HG03045 (cell line): ENCODE data around the gene TUT1.
"Not testable (repeated sequence)": the region's sequence is repeated elsewhere in the genome, so short reads cannot be mapped to it uniquely, and the experiment has no call there.

Experiments
- ATAC-seq: cut with Tn5 transposase; IDR thresholded peaks from one replicate; pipeline ENCODE4 v1.9.1; 2021; ENCODE audit warnings: mild to moderate bottlenecking, moderate library complexity; ENCODE audit not compliant: unreplicated experiment

TUT1 gene

DNA sequence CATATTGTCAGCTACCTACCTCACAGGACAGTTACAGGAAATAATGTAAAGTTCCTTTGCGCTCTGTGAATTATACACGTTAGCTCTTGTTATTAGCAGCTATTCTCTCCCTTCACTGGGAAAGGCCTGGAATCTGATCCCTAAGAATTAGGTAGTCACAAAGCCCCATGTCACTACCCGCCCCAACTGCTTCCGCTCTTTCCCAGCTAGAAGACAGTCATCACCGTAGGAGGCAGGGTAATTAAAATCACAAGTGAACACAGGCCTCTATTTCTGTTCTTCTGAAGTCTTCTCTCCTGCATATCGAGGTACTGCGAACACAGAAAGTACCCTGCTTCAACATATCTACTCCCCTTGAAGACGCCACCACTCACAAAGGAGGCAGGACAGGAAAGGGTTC, 32.1 kb downstream of the TUT1 start:
- no peak for ATAC-seq

DNA sequence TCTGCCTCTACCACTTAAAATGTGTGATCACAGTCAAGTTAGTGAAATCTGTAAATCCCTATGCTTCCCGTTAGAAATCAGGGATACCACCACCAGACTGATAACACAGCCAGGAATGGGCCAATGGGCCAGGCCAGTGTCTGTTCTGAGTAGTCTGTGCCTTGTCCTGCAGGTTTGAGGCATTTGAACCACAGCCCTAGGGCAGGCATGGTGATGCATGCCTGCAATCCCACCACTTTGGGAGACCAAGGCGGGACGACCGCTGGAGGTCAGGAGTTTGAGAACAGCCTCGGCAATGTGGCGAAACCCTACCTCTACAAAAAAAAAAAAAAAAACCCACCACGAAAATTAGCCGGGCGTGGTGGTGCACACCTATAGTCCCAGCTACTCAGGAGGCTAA, 32.7 kb downstream of the TUT1 start:
- no peak for ATAC-seq

DNA sequence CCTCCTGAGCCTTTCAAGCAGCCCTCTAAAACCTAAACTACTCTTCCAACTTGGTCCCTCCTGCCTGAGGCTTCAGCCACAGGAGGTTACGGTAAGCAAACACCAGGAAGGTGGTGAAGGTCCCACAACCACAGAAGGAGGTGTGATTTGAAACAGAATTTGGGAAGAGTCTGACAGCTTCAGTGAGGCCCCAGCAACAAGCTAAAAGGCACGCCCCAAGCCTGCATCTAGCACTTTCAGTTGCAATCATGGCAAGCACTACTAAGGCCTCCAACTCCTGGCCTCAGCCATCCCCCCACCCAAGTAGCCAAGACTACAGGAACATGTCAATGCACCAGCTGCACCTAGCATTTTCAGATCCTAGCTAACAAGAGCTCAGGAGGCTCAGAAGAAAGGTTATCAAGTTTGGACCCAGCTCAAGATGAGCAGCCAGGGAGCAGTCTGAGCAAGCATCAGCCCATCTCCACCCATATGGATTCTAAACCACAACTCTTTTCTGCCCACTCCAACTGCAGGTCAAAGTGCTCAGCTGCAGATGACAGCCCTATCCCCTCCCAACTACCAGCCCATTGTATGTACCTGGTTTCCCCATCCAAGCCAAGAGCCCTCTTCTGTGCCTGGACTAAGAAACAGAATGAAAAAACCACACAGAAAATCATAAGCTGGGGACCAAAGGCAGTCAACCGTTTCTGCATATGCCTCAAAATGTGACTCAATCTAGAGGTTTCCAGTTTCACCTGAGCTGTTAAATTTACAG, 34.3 kb downstream of the TUT1 start:
- no peak for ATAC-seq

DNA sequence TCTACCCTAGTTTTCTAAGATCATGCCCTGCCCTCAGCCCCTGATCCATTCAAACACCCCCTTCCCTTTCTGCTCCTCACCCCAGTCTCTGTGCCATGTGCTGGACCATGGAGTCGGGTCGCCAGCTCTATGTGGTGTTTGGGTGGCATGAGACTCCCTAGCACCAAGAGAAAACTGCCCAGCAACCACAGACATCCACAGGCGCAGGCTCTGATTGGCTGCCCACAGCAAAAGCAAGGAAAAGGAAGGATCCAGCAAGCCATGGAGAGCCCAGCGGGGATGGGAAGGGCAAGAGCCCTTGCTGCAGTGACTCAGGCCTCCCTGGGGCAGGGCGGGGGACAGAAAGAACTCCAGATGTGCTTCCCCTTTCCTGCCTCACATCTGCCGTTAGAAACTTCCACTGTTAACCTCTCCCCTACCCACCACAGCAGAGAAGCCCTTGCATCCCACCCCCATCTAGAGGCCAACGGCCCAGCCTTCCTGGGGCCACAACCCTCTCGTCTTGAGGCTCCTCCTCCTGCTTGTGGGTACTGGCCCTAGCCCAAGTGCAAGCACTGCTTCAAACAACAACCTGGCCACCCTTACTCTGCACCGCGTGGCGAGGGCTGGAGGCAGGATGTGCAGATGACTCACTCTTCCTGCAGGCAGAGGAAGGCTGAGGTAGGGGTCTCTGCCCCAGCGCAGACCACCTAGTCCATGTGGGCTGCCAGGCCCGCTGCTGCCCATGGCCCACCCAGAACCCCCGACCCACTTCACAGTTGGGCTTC, 35.0 kb downstream of the TUT1 start:
- ATAC-seq = no peak

DNA sequence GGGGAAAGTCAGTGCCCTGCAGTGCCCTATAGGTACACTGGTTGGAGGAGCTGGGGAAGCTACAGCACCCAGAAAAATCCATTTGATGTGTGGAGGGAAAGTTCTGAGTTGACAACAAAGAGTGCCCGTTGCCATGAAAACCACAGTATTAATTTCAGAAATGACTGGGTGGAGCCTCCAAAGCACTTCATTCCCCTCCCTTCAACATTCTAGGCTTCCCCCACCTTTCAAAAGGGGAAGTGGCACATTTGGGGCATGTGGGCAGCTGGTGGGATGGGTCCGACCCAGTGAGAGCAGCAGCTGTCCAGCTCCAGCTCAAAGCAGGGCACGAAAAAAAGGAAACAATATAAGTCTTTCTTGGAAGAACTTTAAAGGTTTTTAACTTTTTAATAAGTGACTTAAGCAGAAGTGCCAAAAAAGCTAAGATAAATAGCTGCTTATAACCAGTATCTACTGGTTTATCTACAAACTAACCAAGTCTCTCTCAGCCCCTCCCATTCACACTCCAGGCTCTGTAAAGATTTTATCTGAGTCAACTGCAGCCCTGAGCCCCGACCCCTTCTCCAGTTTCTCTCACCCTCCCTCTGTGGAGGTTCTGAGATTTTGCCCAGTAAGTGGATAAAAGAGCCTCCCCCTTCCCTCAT, 35.7 kb downstream of the TUT1 start:
- peak; percentile 37 for ATAC-seq

DNA sequence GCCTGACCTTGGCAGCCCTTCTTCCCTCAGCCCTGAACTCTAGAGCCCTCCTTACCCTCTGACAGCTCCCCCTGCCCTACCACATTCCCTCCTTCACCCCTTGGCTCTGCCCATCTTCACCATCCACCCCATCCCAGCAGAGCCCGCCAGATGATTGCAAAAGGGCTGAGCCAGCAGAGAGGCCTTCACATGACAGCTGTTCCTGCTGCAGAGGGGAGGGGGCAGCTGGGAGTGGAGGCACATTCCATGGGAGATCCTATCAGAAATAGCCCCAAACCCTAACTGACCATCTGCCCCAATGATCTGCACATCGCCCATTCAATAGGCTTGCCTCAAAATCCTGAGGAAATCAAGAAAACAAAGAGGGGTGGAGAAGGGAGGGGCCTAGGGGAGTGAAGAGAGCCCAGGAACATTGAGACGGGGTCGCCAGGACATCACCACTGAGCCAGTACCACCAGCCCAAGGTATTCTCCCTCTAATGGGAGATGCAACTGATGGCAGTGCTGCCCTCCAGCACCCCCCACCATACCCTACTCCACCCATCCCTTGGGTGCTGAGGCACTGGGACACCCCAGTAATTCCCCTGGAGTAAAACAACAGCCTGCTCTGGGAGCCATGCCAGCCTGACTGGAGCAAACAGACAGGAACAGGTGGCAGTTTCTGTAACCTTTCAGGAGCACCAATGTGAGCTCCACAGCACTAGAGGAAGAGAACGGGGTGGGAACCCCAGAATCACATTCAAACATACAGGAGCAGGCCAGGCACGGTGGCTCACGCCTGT, 36.7 kb downstream of the TUT1 start:
- ATAC-seq = no peak

DNA sequence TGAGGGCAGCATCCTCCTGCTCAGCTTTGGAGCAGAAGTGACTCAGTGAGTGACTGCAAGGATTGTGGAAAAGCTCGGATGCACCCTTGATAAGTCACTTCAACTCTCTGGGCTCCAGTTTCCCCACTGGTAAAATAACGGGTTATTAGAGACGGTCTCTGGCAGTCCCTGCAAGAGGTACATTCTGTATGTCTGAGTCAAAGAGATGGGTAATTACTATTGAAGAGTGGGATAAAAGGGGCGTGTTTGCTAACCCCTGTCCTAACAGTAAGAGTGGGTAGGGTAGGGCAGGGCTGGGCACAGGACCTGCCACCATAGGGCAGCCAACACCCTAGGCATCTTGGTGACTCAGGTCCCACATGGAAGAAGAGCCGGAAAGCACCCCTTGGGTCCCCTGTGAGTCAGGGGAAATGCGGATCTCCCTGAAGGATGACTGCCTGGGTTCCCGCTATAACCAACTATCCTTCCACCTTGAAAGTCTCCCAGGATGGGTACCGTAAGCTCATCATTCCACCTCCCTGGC, 37.4 kb downstream of the TUT1 start:
- ATAC-seq = no peak

DNA sequence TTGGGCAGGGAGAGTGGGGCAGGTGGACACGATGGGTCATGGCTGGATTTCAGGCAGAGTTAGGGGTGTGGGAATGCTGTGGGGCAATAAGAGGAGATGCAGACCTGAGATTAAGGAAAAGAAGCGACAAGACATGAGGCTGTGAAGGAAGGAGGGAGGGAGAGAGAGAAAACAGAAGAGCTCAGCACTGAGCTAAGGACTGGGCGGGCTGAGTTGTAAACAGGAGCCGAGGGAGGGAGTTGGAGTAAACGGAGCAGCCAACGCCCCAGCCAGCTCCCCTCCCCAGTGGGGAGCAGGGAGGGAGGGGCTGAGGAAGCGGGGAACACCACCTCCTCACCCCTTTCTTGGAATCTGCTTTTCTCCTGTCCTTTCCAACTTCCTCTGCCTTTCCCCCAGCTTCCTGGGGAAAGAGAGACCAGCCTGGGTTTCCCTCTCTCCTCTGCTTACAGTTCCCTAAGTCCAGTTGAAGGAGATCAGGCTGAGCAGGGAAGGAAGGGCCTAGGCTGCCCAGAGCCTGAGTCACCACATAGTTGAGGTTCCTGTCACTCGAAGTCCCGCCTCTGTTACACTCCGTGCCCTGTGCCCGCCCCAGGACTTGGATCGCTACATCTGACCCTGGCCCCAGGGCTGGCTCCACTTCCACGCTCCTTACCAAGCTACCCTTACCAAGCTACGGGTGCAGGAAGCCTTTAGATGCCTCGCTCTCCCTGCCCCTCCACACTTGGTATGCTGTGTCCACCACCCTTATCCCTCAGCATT, 38.1 kb downstream of the TUT1 start:
- no peak for ATAC-seq

DNA sequence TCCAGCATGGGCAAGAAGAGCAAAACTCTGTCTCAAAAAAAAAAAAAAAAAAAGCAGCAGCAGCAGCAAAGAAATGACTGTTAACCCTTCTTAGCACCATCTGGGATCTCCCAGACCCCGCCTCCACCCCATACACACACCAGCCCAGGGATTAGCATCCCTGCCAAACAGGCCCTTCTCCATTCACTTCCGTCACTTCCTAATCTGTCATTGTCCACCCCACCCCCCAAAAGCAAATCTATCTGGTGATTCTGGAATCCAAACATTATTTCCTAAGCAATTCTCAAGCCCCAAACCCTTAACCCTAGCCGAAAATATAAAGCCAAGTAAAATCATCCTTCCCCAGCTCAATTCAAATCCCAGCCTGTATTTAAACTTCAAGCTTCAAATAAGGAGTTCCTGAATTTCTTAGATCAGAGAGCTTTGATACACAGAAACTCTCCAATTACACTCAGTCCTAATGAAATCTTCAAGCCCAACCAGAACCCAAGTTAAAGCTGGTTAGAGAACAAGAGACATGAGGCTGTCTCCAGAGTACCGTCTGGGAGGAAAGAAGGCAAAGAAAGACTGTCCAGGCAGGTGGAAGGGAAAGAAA, 38.7 kb downstream of the TUT1 start:
- ATAC-seq = no peak

DNA sequence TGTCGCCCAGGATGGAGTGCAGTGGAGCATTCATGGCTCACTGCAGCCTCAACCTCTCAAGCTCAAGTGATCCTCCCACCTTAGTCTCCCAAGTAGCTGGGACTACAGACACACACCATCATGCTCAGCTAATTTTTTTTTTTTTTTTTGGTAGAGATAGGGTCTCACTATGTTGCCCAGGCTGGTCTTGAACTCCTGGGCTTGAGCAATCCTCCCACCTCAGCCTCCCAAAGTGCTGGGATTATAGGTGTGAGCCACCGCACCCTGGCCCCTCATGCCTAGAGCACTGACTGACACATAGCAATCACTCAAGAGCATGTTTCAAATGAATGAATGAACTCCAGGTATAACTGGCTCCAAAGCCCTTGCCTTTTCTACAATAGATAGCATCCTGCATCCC, 40.8 kb downstream of the TUT1 start:
- not testable (repeated sequence) for ATAC-seq

DNA sequence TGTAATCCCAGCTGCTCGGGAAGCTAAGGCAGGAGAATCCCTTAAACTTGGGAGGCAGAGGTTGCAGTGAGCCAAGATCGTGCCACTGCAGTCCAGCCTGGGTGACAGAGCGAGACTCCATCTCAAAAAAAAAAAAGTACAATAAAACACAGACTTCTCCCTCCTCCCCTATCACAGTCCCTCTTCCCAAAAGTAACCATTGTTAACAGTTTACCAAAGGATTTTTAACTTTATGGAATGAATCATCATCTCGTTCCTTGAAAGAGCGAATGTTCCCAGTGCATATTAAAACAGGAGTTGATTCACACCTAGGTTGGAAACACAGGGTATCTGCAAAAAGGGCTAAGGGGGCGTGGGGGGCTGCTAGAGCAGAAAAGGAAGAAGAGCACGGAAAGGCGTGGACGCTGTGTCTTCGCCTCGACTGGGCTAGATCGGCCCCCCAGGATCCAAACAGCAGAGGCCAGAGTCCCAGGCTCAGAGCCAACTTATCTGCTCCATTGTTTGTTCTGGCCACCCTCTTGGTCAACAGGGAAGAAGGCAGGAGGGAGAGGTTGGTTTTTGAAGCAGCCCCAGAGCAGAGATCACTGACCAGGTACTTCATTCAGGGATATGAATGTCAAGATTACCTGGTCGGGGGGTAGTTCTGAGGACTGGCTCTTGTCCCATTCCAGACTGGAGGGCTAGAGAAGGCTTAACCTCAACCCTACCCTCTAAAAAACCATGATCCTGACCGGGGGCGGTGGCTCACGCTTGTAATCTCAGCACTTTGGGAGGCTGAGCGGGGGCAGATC, 42.6 kb downstream of the TUT1 start:
- no peak for ATAC-seq

DNA sequence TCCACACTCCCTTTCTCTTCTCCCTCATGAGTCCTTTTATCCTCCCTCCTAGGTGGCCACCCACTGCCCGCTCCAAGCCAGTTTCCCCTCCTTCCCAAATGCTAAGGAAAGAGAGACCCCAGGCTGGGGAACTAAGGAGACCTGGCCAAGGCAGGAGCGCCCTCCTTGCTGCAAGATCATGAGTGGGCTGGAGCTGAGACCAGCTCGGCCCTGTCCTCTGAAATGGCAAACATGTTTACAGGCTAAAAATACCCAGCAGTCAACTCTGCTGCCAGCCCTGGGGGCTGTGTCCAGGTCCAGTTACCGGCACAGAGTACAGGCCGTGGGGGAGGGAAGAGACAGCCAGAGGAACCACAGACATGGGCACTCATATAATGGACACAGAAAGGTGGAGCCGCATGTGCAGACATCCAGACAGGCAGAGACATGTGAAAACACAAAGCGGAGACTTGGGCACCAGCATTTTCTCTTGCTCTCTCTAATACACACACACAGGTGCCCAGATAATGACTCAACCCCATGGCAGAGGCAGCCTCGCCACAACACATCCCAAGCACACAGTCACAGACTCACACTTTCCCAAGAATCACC, 43.5 kb downstream of the TUT1 start:
- ATAC-seq = no peak

DNA sequence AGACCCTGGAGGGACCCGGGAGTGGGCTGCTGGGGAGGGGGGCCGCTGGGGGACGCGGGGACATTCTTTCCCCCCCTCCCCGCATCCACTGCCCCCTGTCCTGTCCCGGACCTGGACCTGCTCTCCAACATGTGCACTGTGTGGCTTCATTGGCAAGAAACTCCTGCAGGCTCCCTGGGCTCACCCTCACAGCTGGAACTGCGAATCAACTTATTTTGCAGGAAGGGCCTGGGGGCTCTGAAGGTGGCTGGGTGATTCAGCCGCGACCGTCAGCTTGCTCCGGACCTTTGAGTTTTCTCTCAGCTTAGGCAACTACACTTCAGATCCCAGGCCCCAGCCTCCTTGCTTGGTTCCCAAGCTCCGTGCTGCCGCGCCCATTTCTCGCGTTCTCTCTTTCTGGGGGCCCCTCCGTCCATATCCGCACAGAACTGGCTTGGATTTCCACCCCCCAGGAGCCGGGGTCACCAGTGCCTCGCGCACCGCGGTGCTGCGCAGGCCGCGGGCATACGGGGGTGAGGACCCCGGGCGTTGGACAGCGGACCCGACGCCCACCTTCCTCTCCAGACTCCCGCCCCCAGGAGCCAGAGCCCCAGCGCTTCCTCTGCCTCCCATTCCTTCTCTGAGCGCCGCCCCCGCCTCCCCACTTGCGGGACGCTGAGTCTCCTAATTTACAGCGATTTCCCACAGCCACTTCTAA, 44.2 kb downstream of the TUT1 start:
- no peak for ATAC-seq

DNA sequence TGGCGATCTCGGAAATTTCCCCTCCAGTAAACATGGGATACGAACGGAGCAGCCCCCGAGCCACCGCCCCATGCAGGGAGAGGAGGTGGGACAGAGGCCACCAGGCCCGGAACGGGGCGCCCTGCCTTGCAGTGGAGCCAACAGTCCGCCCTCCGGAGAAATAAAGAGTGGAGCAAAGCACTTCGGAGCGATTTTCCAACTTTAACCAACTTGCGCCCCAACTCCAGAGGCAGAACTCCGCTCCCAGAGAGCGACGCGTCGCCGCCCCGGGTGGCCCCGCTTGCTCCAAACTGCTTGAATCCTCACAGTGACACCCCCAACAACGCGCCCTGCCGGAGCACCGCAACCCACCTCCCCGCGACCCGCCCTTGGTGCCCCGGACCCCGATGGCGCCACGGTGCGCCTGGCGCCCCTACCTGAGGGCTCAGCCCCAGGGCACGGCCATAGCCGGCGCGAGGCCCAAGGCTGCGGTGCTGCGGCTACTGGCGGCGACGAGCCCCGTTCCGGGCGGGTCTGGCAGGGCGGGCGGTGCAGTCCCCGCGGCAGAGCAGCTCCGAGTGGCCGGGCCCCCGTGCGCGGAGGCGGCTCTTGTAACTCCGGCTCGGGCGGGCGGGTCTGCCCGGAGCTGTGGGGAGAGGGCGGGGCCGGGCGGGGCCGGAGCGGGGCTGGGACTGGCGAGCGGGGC, 44.9 kb downstream of the TUT1 start, which contains the start of gene AHNAK:
Gene AHNAK (minus strand): TSS at position 563 of the 685 bp plus-strand sequence. CDS start 10,708 bp downstream, outside the sequence.
- peak; percentile 33 for ATAC-seq

DNA sequence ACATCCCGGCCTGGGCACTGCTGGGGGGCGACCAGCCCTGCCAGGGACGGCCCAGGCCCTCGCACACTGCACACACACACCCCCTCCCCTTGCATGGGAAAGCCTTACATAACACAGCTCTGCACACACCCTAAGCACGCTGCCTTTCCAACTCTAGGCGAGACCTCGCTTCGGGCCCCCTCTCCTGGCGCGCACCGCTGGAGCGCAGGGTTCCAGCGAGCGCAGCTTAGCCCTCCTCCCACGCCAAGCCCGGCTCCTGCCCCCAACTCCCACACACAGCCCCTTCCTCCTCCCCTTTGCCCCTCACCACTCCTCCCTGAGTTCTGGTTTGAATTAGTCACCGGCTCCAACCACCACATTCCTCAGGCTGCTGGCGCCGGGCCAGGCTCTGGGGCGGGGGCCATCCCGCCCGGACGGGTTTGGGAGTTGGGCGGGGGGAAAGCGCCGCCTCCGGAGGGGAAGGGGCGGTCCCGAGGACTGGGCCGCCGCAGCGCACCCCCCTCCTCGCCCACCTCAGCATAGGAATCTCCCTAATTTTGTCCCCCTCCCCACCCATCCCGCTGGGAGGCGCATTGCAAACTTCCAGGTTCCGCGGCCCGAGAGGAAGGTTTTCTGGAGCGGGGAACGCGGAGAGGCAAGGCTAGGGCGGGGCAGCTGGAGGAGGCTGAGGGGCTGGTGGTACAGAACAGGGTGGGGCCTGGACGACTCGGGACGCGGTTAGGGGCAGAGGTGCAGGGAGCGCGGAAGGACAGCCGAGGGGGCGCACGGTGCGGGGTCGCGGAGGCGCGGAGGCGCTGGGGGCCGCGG, 45.7 kb downstream of the TUT1 start:
- ATAC-seq = no peak
